Astrocyte of the spinal cord (primary cell): ENCODE measurements around the gene ITFG1.
"Not testable (repeated sequence)": the region's sequence is repeated elsewhere in the genome, so short reads cannot be mapped to it uniquely, and the experiment has no call there.

Experiments
- DNase-seq: peaks from one replicate; pipeline ENCODE4 v3.0.0; 2011; ENCODE audit warnings: low read depth, low spot score
- H3K4me3 ChIP-seq: 2 replicates; pipeline ENCODE4 v1.5.1; 2011; ENCODE audit warnings: low read depth, mild to moderate bottlenecking, low read length, moderate library complexity
- CTCF ChIP-seq: IDR thresholded peaks from 2 replicates; pipeline ENCODE4 v1.5.1; 2012; ENCODE audit warnings: low read depth, mild to moderate bottlenecking, low read length, inconsistent platforms
- in situ Hi-C: cut with HindIII; loops from 2 replicates; pipeline ENCODE4 v1.10.0; 2017; ENCODE audit warnings: low sequenced_read_pairs

The ITFG1 gene

DNA sequence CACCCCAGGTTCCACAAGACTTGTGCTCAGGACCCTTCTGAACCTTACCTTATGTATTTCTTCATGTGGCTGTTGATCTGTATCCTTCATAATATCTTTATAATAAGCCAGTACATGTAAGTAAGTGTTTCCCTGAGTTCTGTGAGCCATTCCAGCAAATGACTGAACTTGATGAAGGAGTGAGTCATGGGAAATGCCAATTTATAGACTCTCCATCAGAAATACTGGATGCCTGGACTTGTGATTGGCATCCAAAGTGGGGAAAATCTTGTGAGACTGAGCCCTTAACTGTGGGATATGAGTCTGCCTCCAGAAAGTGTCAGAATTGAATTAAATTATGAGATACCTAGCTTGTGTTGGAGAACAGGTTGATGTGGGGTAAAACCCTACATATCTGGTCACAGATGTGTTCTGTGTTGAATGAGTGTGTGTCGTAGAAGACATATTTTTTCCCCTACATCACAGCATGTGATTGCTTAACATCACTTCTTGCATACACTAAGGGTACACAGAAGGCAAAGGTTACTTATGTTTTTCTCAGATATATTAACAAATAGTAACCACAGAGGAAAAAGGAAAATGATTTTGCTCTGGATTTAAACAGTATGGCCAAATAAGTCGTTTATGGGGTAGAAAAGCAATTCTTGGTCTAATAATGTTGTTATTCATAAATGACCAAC lies 247.0 kb downstream of the ITFG1 start:
- no peak for DNase-seq
- H3K4me3 ChIP-seq: no peak overlapping the region
- in situ Hi-C loops: no loop called here
- no peak for TF ChIP-seq CTCF

DNA sequence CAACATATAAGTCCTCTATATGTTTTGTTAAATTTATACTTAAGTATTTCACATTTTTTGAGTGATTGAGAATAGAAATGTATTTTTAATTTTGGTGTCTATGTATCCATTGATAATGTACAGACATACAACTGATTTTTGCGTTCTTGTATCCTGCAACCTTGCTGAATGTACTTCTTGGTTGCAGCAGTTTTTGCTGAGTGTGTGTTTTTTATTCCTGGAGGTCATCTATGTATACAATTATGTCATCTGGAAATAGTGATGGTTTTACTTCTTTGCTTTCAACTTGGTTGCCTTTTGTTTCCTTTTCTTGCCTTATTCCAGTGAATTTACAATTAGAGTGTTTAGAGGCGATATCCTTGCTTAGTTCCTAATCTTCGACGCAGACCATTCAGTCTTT lies 249.6 kb downstream of the ITFG1 start:
- in situ Hi-C loops: no loop called here
- no peak overlapping the region for H3K4me3 ChIP-seq
- no peak for TF ChIP-seq CTCF
- no peak for DNase-seq

- in situ Hi-C loops: no loop called here
- TF ChIP-seq CTCF: peak; percentile 20
- no peak overlapping the region for H3K4me3 ChIP-seq
- no peak for DNase-seq
Observed at GRCh38 chr16:47204736-47205504, 255.9 kb downstream of the ITFG1 start.

- in situ Hi-C loops, DNase-seq: not testable (repeated sequence)
Observed at GRCh38 chr16:47203433-47203832, 257.4 kb downstream of the ITFG1 start.

GRCh38 chr16:47198180-47198575 lies 262.7 kb downstream of the ITFG1 start:
- no peak for DNase-seq
- in situ Hi-C loops: no loop called here
- H3K4me3 ChIP-seq: no peak overlapping the region
- no peak for TF ChIP-seq CTCF

More at GRCh38 chr16:47203433-47203832, 257.4 kb downstream of the ITFG1 start:
- not testable (repeated sequence) for H3K4me3 ChIP-seq

- in situ Hi-C loops: no loop called here
- H3K4me3 ChIP-seq: no peak overlapping the region
- no peak for TF ChIP-seq CTCF
- no peak for DNase-seq
Observed at GRCh38 chr16:47197536-47198179, 263.2 kb downstream of the ITFG1 start.

DNA sequence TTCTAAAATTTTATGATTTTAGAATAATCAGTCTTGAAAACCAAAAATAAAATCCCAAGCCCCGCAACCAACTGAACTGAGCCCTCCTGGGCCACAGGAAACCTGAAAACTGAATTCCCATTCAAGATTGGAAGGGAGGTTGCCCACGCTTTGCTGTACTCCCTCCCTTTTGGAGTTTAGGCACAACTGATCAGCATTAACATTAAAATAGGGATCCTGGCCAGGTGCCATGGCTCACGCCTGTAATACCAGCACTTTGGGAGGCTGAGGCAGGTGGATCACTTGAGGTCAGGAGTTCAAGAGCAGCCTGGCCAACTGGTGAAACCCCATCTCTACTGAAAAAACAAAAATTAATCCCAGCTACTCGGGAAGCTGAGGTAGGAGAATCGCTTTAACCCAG lies 264.4 kb downstream of the ITFG1 start:
- no peak for DNase-seq
- H3K4me3 ChIP-seq: no peak overlapping the region
- no peak for TF ChIP-seq CTCF
- in situ Hi-C loops: no loop called here
